Stimulated activated memory B cell treated with anti-CD40 and anti-IgM and Interleukin-4, amounts not matched to agents 10 μg/mL and 1 μg/mL and 100 μg/mL, for 72 hours (primary cell): ENCODE results near the gene OLIG2.

Source experiments
- ATAC-seq: fragments of 150-1000 bp; cut with Tn5 transposase; 2 replicates; pipeline ENCODE4 v1.10.0; 2021
- H3K27ac Mint-ChIP-seq: one replicate; pipeline ENCODE4 v1.8.0; 2022; ENCODE audit warnings: mild to moderate bottlenecking, mixed read lengths
- H3K27me3 Mint-ChIP-seq: one replicate; pipeline ENCODE4 v1.8.0; 2022; ENCODE audit warnings: mixed read lengths
- H3K36me3 Mint-ChIP-seq: one replicate; pipeline ENCODE4 v1.8.0; 2022; ENCODE audit warnings: mixed read lengths
- H3K4me1 Mint-ChIP-seq: one replicate; pipeline ENCODE4 v1.8.0; 2022; ENCODE audit warnings: mixed read lengths
- H3K4me3 Mint-ChIP-seq: one replicate; pipeline ENCODE4 v1.8.0; 2022; ENCODE audit warnings: mild to moderate bottlenecking, moderate library complexity, mixed read lengths
- H3K9me3 Mint-ChIP-seq: one replicate; pipeline ENCODE4 v1.8.0; 2022; ENCODE audit warnings: mixed read lengths

OLIG2 gene

DNA sequence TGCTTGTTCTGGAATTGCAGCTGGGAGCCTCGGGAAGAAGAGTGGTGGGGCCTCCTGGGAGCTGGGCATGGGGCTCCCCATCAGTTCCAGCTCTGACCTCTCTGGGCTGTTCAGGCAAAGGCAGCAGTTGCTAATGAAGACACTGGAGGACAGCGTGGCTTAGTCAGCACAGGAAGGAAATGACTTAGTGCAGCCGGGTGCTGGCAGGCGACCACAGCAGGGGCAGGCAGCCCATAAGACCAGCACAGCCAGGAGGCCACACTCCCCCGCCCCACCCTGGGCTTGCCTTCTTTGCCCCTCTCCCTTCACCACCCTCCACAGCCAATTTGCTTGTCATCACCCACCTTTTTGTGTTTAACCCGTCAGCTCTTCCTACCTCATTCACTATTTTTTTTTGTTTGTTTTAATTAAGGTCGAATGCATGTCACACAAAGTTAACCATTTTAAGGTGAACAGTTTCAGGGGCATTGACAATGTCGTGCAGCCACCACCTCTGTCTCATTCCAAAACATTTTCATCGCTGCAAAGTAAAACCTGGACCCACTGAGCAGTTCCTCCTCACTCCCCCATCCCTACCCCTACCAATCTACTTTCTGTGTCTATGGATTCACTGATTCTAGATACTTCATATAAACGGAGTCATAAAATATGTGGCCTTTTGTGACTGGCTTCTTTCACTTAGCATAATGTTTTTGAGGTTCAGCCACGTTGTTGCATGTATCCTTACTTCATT, 10.9 kb downstream of the OLIG2 start:
- Mint-ChIP-seq H3K27me3 (peaks cover 87% of the 10 kb centered on the region), H3K9me3 (peaks cover 4% of the 10 kb centered on the region), H3K4me1 (peaks cover 7% of the 10 kb centered on the region), H3K36me3 (no peaks in the 10 kb centered on the region), H3K4me3 (no peak overlapping the region), H3K27ac (no peak overlapping the region)
- no peak for ATAC-seq

DNA sequence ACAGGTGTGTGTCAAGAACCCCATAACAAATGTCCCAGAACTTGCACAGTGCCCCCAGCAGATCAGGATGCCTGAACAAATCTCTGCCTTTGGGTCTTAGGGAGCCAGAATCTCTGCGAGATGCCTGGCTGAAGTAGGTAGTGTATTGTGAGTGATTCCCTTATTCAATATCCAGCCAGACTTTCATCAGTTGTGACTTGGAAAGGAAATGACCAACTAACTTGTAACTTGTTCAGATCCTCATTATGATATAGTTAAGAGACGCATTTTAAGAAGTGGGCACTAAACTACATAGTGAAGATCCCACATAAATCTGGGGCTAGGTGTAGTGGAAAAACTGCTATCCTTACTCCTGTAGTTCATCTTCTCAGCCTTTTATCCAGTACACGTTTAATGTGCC, 11.8 kb downstream of the OLIG2 start:
- peaks cover 4% of the 10 kb centered on the region for H3K9me3 Mint-ChIP-seq
- H3K4me1 Mint-ChIP-seq: peaks cover 7% of the 10 kb centered on the region
- H3K27ac Mint-ChIP-seq: no peak overlapping the region
- H3K27me3 Mint-ChIP-seq: peaks cover 84% of the 10 kb centered on the region
- no peak for ATAC-seq
- H3K4me3 Mint-ChIP-seq: no peak overlapping the region
- no peaks in the 10 kb centered on the region for H3K36me3 Mint-ChIP-seq

DNA sequence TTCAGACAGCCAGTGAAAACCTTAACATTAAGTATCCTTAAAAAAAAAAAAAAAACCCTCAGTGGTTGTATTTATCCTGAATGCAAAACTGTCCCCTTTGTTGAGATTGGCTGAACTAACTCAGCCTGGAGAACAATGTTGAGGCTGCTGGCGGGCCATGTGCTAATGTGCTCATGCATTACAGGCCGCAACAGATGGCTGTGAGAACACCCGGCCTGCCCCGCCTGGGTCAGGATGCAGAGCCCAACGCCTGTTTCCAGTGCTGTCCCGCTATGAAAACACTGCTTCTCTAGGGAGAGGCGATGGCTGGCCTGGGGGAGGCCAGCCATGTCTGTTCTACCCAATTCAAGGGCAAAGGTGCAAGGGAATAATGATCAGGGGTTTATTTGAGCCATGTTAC, 13.8 kb downstream of the OLIG2 start:
- H3K27ac Mint-ChIP-seq: no peak overlapping the region
- H3K27me3 Mint-ChIP-seq: peaks cover 76% of the 10 kb centered on the region

DNA sequence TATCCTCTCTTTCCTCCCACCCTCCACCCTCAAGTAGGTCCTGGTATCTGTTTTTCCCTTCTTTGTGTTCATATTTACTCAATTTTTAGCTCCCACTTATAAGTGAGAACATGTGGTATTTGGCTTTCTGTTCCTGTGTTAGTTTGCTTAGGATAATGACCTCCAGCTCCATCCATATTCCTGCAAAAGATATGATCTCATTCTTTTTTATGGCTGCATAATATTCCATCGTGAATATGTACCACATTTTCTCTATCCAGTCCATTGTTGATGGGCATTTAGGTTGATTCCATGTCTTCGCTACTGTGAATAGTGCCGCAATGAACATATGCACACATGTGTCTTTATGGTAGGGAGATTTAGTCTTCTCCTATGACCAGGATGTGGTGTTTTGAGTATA, 14.5 kb downstream of the OLIG2 start:
- peaks cover 4% of the 10 kb centered on the region for H3K9me3 Mint-ChIP-seq
- peaks cover 7% of the 10 kb centered on the region for H3K4me1 Mint-ChIP-seq
- H3K36me3 Mint-ChIP-seq: no peaks in the 10 kb centered on the region
- peaks cover 76% of the 10 kb centered on the region for H3K27me3 Mint-ChIP-seq
- no peak overlapping the region for H3K4me3 Mint-ChIP-seq
- ATAC-seq: no peak
- H3K27ac Mint-ChIP-seq: no peak overlapping the region

More for the DNA sequence above, 13.8 kb downstream of the OLIG2 start:
- Mint-ChIP-seq H3K4me1 (peaks cover 7% of the 10 kb centered on the region), H3K36me3 (no peaks in the 10 kb centered on the region), H3K9me3 (peaks cover 4% of the 10 kb centered on the region), H3K4me3 (no peak overlapping the region)
- no peak for ATAC-seq

DNA sequence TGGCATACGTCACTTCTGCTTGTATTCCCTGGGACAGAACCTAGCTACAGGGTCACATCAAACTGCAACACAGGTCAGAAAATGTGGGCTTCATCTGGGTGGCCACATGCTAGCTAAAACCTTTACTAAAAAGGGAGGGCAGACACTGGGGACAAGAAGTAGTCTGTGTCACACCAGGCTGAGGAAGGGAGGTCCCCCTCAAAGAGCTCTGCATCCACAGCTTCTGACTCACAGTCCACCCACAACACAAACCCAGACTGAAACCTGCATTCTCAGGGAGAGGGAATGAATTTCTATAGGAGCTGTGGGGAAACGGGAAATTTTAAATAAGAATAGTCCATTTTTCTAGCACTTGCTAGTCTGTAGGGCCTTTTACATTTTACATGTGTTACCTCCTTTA, 16.2 kb downstream of the OLIG2 start:
- no peaks in the 10 kb centered on the region for H3K4me1 Mint-ChIP-seq
- no peaks in the 10 kb centered on the region for H3K36me3 Mint-ChIP-seq
- H3K27me3 Mint-ChIP-seq: peaks cover 70% of the 10 kb centered on the region
- H3K4me3 Mint-ChIP-seq: no peak overlapping the region
- ATAC-seq: no peak
- H3K9me3 Mint-ChIP-seq: peaks cover 4% of the 10 kb centered on the region
- no peak overlapping the region for H3K27ac Mint-ChIP-seq

DNA sequence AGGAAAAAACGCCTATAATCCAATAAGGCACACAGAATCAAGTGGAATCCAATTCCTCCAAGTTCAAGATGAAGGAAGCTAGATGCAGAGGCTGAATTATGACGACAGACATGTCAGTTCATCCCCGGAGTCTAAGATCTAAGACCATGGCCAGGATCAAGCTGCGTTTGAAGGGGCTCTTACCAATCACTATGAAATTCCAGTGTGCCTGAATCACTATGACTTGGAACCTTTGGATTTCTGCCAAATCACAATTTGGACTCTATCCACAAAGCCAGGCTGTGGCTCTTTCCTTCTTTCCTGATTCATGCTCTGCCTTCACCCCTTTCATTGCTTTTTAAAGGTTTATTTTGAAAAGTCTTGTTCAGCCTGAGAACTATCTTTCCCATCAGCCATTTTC, 17.1 kb downstream of the OLIG2 start:
- H3K4me3 Mint-ChIP-seq: no peak overlapping the region
- H3K27ac Mint-ChIP-seq: no peak overlapping the region
- no peaks in the 10 kb centered on the region for H3K4me1 Mint-ChIP-seq
- H3K27me3 Mint-ChIP-seq: peaks cover 63% of the 10 kb centered on the region
- H3K9me3 Mint-ChIP-seq: peaks cover 4% of the 10 kb centered on the region
- no peak for ATAC-seq
- no peaks in the 10 kb centered on the region for H3K36me3 Mint-ChIP-seq

DNA sequence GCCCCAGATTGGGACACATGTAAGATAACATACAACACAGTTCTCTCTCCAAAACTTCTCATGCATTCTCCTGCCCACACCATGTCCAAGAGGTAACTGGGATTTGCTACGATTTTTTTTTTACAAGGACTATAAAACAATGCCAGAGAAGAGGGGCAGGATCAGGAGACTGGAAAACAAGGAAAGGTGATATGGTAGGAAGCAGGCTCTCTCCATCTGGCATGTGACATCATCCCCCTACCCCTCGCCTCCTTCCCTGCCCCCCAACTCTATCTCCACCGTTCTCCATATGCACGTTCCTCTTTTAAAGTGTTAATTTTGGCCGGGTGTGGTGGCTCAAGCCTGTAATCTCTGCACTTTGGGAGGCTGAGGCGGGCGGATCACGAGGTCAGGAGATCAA, 20.7 kb downstream of the OLIG2 start:
- H3K4me1 Mint-ChIP-seq: no peaks in the 10 kb centered on the region
- ATAC-seq: no peak
- no peaks in the 10 kb centered on the region for H3K9me3 Mint-ChIP-seq
- peaks cover 38% of the 10 kb centered on the region for H3K27me3 Mint-ChIP-seq
- H3K27ac Mint-ChIP-seq: no peak overlapping the region
- H3K36me3 Mint-ChIP-seq: no peaks in the 10 kb centered on the region
- no peak overlapping the region for H3K4me3 Mint-ChIP-seq

DNA sequence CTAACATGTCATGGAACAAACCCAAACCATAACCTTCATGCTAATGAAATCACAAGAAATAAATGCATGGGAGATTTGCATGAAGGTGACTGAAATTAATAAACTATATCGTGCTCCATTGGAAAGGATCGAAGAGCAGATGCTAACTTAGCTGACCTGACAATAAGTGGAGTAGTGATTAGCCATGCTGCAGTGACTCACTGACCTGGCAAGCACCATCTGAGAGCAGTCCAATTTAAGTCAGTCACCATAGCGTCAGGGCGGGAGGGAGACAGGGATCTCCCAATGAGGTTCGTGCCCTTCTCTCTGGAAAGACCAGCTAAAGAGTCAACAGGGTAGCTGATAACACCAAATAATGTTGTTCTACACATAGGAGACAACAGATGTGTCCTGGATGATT, 21.5 kb downstream of the OLIG2 start:
- Mint-ChIP-seq H3K4me3 (no peak overlapping the region), H3K4me1 (no peaks in the 10 kb centered on the region), H3K27me3 (peaks cover 31% of the 10 kb centered on the region), H3K36me3 (no peaks in the 10 kb centered on the region), H3K27ac (no peak overlapping the region), H3K9me3 (no peaks in the 10 kb centered on the region)
- ATAC-seq: no peak

DNA sequence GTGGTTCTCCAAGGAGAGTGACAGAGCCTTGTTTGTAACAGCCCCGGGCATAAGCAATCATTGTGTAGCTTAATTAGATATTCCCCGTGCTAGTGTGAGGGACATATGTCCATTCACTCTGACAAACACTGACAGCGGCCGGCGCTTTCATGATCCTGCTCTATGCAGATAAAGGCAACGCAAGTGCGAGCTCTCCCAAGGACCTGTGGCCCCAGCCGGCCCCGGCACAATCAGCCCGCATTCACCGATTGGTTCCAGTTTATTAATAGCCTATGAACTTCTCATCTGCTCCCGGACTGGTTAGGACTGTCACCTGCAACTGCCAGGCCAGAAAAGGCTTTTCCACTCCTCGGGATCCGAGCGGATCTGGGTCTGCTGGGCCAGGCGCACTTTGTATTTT, 26.2 kb downstream of the OLIG2 start:
- Mint-ChIP-seq H3K4me3 (no peak overlapping the region), H3K4me1 (no peaks in the 10 kb centered on the region), H3K9me3 (no peaks in the 10 kb centered on the region), H3K36me3 (no peaks in the 10 kb centered on the region), H3K27me3 (peaks cover 38% of the 10 kb centered on the region), H3K27ac (no peak overlapping the region)
- no peak for ATAC-seq

DNA sequence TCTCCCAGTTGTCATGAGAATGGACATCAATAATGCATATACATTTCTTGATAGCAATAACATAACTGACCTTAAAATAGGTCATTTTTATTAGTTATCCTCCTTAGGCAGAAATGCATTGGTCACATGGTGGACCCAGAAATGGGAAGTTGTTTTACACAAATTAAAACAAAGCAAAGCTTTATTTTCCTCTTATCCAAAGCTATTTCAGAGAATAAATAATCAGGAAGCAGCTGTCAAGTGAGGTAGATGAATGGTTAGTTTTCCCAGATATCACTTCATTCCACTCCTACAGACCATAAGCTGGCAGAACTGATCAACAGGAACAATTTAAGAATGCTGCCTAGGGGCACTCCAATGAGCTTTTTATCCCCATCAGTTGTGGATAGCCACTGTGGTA, 28.2 kb downstream of the OLIG2 start:
- no peaks in the 10 kb centered on the region for H3K4me1 Mint-ChIP-seq
- no peak for ATAC-seq

DNA sequence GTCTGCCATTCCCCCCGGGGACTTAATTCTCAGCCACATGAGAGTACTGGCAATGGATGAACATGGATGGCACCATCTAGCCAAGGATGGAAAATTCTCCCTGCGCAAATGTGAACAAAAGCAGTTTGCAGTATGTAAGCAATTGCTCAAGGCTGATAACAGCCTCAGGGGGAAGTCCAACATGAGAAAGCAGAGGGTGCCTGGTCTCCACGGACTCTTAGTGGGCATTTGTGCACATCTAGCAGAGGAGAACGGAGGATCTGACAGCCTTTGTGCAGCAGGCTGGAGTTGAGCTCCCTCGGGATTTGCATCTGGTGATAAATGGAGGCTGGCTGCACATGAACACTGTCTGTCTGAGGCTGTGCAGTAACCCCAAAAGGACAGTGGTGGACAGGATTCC, 30.3 kb downstream of the OLIG2 start:
- ATAC-seq: no peak
- Mint-ChIP-seq H3K4me1 (no peaks in the 10 kb centered on the region), H3K27ac (no peak overlapping the region), H3K9me3 (no peaks in the 10 kb centered on the region), H3K36me3 (no peaks in the 10 kb centered on the region), H3K4me3 (no peak overlapping the region), H3K27me3 (peaks cover 66% of the 10 kb centered on the region)

More for the DNA sequence above, 28.2 kb downstream of the OLIG2 start:
- Mint-ChIP-seq H3K27ac (no peak overlapping the region), H3K4me3 (no peak overlapping the region), H3K27me3 (peaks cover 52% of the 10 kb centered on the region), H3K9me3 (no peaks in the 10 kb centered on the region), H3K36me3 (no peaks in the 10 kb centered on the region)

DNA sequence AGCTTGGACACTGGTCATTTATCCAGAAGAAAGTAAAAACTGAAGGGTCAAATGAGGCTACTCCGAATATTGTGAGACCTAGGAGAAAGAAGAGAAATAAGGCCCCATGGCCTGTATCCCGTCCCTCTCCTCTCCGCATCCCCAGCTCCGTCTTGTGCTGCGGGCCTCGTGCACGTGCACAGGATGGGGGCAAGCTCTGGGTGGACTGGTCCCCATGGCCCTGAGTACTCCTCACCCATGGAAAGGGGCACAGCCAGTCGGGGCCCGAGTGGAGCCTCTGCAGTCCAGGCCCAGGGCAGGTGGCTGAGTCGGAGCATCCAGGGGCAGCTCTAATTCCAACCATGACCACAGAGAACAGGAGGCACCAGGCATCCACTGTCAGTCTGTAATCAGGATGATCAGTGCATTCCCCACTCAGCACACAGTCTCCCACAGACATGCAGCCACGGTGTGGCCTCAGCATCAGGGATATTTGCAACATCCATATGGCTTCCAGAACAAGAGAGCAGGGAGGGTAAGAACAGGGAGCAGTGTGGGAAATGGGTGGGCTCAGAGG, 31.7 kb downstream of the OLIG2 start:
- no peak overlapping the region for H3K27ac Mint-ChIP-seq
- no peaks in the 10 kb centered on the region for H3K9me3 Mint-ChIP-seq
- no peak overlapping the region for H3K4me3 Mint-ChIP-seq
- no peaks in the 10 kb centered on the region for H3K4me1 Mint-ChIP-seq
- H3K27me3 Mint-ChIP-seq: peaks cover 73% of the 10 kb centered on the region
- no peak for ATAC-seq
- no peaks in the 10 kb centered on the region for H3K36me3 Mint-ChIP-seq

DNA sequence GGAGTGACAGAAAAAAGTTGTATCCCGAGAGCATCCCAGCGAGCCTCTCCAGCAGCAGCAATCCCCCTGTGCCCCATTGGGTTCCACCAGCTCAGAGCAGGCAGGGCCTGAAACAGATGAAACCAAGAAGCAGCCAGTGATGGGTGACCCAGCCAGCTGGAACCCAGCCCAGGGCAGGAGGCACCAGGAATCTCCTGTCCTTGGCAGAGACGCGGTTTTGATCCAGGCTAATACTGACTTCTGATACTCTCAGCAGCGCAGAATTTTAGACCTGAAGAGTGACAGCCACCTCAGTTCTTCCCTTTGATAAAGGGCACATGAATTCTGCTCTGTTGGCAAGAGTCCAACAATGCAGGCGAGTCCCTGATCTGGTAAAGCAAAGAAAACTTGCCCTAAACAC, 32.8 kb downstream of the OLIG2 start:
- H3K36me3 Mint-ChIP-seq: no peaks in the 10 kb centered on the region
- H3K27ac Mint-ChIP-seq: no peak overlapping the region
- ATAC-seq: no peak
- H3K9me3 Mint-ChIP-seq: no peaks in the 10 kb centered on the region
- no peaks in the 10 kb centered on the region for H3K4me1 Mint-ChIP-seq
- no peak overlapping the region for H3K4me3 Mint-ChIP-seq
- H3K27me3 Mint-ChIP-seq: peaks cover 73% of the 10 kb centered on the region

DNA sequence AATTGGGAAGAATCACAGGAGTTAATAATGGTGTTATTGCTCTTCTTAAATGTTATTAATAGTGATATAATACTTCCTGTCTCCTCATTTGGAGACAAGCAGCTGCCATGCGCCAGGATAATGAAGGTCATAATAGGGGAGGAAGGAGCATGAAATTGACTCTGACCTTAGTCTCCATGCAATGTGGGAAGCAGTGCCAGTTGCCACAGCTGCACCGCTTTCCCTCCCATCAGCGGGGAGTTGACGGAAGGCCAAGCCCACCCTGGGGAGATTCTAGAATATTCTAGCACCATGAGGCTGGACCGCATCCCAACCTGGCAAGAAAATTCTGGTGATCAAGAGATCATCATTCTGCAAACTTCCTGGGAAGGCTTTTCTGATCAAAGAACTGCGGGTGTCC, 33.2 kb downstream of the OLIG2 start:
- peaks cover 72% of the 10 kb centered on the region for H3K27me3 Mint-ChIP-seq
- H3K4me3 Mint-ChIP-seq: no peak overlapping the region
- no peaks in the 10 kb centered on the region for H3K9me3 Mint-ChIP-seq
- no peak for ATAC-seq
- no peaks in the 10 kb centered on the region for H3K4me1 Mint-ChIP-seq
- H3K36me3 Mint-ChIP-seq: no peaks in the 10 kb centered on the region
- no peak overlapping the region for H3K27ac Mint-ChIP-seq

DNA sequence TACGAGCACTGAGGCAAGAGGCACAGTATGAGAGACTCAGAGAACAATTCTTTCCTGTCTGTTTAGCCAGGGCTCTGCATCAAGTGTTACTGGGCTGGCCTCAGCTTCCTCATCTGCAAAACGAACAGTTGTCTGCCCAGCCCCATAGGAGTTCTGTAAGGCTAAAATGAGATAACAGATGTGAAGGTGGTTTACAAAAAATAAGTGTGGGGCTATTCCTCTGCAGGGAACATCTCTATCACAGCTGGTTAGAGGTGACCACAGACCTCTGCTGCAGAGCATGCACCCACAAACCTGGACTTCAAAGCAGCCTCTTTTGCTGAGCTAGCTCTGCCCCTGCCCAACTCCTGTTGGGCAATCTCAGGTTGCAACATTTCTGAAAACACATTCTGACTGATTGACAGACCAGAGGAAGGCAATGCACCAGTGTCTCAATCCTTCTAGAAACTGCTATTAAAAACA, 33.7 kb downstream of the OLIG2 start:
- ATAC-seq: no peak
- H3K4me1 Mint-ChIP-seq: no peaks in the 10 kb centered on the region

DNA sequence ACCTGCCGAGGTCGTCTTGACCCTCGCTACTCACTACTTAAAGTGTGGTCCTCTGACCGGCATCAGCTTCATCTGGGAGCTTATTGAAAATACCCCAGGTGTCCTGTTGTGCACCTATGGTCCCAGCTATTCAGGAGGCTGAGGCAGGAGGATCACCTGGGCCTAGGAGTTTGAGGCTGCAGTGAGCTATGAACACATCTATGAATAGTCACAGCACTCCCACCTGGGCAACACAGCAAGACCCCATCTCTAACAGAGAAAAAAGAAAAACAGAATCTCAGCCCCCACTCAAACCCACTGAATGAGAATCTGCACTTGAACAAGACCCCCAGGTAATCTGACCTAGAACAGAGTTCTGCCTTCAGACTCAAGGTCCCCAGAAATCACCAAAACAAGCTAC, 35.5 kb downstream of the OLIG2 start:
- ATAC-seq: no peak
- Mint-ChIP-seq H3K4me1 (no peaks in the 10 kb centered on the region), H3K27me3 (peaks cover 76% of the 10 kb centered on the region)

More for the DNA sequence above, 33.7 kb downstream of the OLIG2 start:
- Mint-ChIP-seq H3K27me3 (peaks cover 75% of the 10 kb centered on the region), H3K9me3 (no peaks in the 10 kb centered on the region), H3K4me3 (no peak overlapping the region), H3K36me3 (no peaks in the 10 kb centered on the region), H3K27ac (no peak overlapping the region)

More for the DNA sequence above, 35.5 kb downstream of the OLIG2 start:
- Mint-ChIP-seq H3K9me3 (no peaks in the 10 kb centered on the region), H3K36me3 (no peaks in the 10 kb centered on the region), H3K4me3 (no peak overlapping the region), H3K27ac (no peak overlapping the region)
